ENCODE measurements around the gene MED4. TPM values are rescaled to one million over a fixed set of nuclear protein-coding genes. Genes with fewer than 3 reads are reported as not detected.

The MED4 gene
- total and polyA plus RNA-seq, 9 donors, result 23.3 to 63.8 (median 47.1) TPM

- Histone ChIP-seq H3K4me1 (ENCODE audit: insufficient read depth) (no peaks in the 10 kb centered on the region), H3K27me3 (no peaks in the 10 kb centered on the region), H3K9me3 (no peaks in the 10 kb centered on the region), H3K4me3 (no peak overlapping the region), H3K36me3 (no peaks in the 10 kb centered on the region), H3K27ac (no peak overlapping the region)
- WGBS, 3 donors, result 48 to 54% (median 52%) methylated on average over 3 of the region's 3 CpGs
- DNase-seq, result no peak
- intact Hi-C loops (cut with DNase I), result no loop called here
- TF ChIP-seq, protein P1, sequence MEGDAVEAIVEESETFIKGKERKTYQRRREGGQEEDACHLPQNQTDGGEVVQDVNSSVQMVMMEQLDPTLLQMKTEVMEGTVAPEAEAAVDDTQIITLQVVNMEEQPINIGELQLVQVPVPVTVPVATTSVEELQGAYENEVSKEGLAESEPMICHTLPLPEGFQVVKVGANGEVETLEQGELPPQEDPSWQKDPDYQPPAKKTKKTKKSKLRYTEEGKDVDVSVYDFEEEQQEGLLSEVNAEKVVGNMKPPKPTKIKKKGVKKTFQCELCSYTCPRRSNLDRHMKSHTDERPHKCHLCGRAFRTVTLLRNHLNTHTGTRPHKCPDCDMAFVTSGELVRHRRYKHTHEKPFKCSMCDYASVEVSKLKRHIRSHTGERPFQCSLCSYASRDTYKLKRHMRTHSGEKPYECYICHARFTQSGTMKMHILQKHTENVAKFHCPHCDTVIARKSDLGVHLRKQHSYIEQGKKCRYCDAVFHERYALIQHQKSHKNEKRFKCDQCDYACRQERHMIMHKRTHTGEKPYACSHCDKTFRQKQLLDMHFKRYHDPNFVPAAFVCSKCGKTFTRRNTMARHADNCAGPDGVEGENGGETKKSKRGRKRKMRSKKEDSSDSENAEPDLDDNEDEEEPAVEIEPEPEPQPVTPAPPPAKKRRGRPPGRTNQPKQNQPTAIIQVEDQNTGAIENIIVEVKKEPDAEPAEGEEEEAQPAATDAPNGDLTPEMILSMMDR (IDR thresholded peaks at IDR 0.05), result no peak
- TF ChIP-seq EP300 (IDR thresholded peaks at IDR 0.05) (no peak), POLR2A (IDR thresholded peaks at IDR 0.05) (no peak)
Observed at GRCh38 chr13:48116808-48117207, 21.9 kb upstream of the MED4 start.

GRCh38 chr13:48113756-48114130, 18.8 kb upstream of the MED4 start:
- intact Hi-C loops (cut with DNase I), result no loop called here
- Histone ChIP-seq H3K27me3 (no peaks in the 10 kb centered on the region), H3K9me3 (no peaks in the 10 kb centered on the region), H3K27ac (no peak overlapping the region), H3K4me3 (no peak overlapping the region), H3K36me3 (no peaks in the 10 kb centered on the region), H3K4me1 (ENCODE audit: insufficient read depth) (peaks cover 6% of the 10 kb centered on the region)
- TF ChIP-seq, protein P1 (IDR thresholded peaks at IDR 0.05), result no peak
- TF ChIP-seq EP300 (IDR thresholded peaks at IDR 0.05) (no peak), POLR2A (IDR thresholded peaks at IDR 0.05) (no peak)
- no peak for DNase-seq
- 94 to 100% (median 98%) methylated on average over 1 of the region's 1 CpG for WGBS, 3 donors

DNA sequence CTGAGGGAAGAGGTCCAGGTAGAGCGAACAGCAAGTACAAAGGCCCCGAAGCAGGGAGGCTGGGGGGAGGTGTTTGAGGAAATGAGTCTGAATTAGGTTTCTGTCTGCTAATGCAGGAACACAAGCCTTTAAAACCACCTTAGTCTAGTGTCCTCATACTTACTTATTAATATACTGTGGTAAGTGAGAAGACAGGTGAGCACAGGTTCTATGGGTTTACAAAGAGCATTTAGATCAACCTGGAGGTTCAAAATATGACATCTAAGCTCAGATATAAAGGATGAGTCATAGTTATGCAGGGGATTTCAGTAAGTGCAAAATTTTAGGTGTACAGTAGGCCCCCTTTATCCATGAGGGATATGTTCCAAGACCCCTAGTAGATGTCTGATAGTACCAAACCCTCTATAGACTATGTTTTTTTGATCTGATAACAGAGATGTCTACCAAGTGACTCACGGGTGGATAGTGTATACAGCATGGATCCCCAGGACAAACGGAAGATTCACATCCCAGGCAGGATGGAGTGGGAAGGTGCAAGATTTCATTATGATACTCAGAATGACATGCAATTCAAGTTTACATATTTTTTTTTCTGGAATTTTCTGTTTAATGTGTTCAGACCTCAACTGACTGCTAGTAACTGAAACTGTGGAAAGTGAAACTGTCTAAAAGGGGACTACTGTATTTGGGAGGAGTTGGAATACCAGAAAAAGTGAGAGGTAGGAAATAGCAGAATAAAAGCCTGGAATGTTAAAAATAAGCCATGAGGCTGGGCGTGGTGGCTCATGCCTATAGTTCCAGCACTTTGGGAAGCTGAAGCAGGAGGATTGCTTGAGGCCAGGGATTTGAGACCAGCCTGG, 18.2 kb upstream of the MED4 start:
- no peak for DNase-seq
- Histone ChIP-seq H3K27ac (no peak overlapping the region), H3K27me3 (no peaks in the 10 kb centered on the region), H3K36me3 (no peaks in the 10 kb centered on the region), H3K4me3 (no peak overlapping the region), H3K4me1 (ENCODE audit: insufficient read depth) (peaks cover 6% of the 10 kb centered on the region), H3K9me3 (no peaks in the 10 kb centered on the region)
- intact Hi-C loops (cut with DNase I), result no loop called here
- 85 to 88% (median 88%) methylated on average over 5 of the region's 5 CpGs for WGBS, 3 donors
- no peak for TF ChIP-seq POLR2A (IDR thresholded peaks at IDR 0.05)
- TF ChIP-seq, protein P1 (IDR thresholded peaks at IDR 0.05), result no peak
- TF ChIP-seq EP300 (IDR thresholded peaks at IDR 0.05), result no peak

GRCh38 chr13:48110931-48111721, 16.2 kb upstream of the MED4 start:
- WGBS, 3 donors, result 21 to 27% (median 24%) methylated on average over 3 of the region's 3 CpGs
- Histone ChIP-seq H3K4me3 (no peak overlapping the region), H3K4me1 (ENCODE audit: insufficient read depth) (peaks cover 6% of the 10 kb centered on the region), H3K27me3 (no peaks in the 10 kb centered on the region), H3K36me3 (no peaks in the 10 kb centered on the region), H3K27ac (no peak overlapping the region), H3K9me3 (no peaks in the 10 kb centered on the region)
- no peak for DNase-seq
- intact Hi-C loops (cut with DNase I), result no loop called here
- TF ChIP-seq POLR2A (IDR thresholded peaks at IDR 0.05) (no peak), EP300 (IDR thresholded peaks at IDR 0.05) (no peak)
- TF ChIP-seq, protein P1 (IDR thresholded peaks at IDR 0.05), result no peak
